Cardiac muscle cell (in vitro differentiated cells and primary cell): ENCODE results near the gene SLC5A9. TPM values are rescaled to one million over a fixed set of nuclear protein-coding genes. Genes with fewer than 3 reads are reported as not detected.
"Not testable (repeated sequence)": the region's sequence is repeated elsewhere in the genome, so short reads cannot be mapped to it uniquely, and the experiment has no call there.

Source experiments
- DNase-seq, 2 donors: peaks; one replicate each; pipeline versions ENCODE4 v3.0.0 to v3.0.0-alpha.2; 2010 to 2017; ENCODE audit warnings: low read depth in 1 of 2, low spot score in 1 of 2
- H3K27ac ChIP-seq: fragments of 200-600 bp; sonication (generic); 2 replicates; pipeline ENCODE4 v1.5.1; 2016
- H3K27me3 ChIP-seq: fragments of 200-600 bp; sonication (generic); 2 replicates; pipeline ENCODE4 v1.6.0; 2016; ENCODE audit warnings: control low read depth
- H3K36me3 ChIP-seq: fragments of 200-600 bp; sonication (generic); 2 replicates; pipeline ENCODE4 v1.5.1; 2016; ENCODE audit warnings: control low read depth
- H3K4me1 ChIP-seq: fragments of 200-600 bp; sonication (generic); 2 replicates; pipeline ENCODE4 v1.8.1; 2017; ENCODE audit warnings: low read depth, mild to moderate bottlenecking, mixed run types
- H3K4me3 ChIP-seq: fragments of 200-600 bp; sonication (generic); 2 replicates; pipeline ENCODE4 v1.5.1; 2016; ENCODE audit warnings: mild to moderate bottlenecking
- H3K9me3 ChIP-seq: fragments of 200-600 bp; sonication (generic); 2 replicates; pipeline ENCODE4 v1.5.1; 2017; ENCODE audit warnings: low read depth, mild to moderate bottlenecking, control low read depth
- CTCF ChIP-seq: IDR thresholded peaks from 2 replicates; pipeline ENCODE4 v1.5.1; 2012; ENCODE audit warnings: low read depth, mild to moderate bottlenecking, low read length
- polyA plus RNA-seq: library from polyadenylated mRNA; unstranded; fragments of >200 nt; fragmentation: Nextera tagmentation; extraction: Ambion mirVana; gene quantifications from 2 replicates; pipeline ENCODE4 v1.2.1, GENCODE V29; 2016
- total RNA-seq: library from RNA; depleted of rRNA; stranded (reverse); fragments of >200 nt; gene quantifications from 2 replicates; pipeline ENCODE4 v1.2.3, GENCODE V29; 2016

The SLC5A9 gene
- total and polyA plus RNA-seq, 2 experiments from 2014 or later = 0.07 to 0.83 TPM

GRCh38 chr1:48284696-48285420, 62.3 kb downstream of the SLC5A9 start:
- not testable (repeated sequence) for H3K27ac ChIP-seq, H3K9me3 ChIP-seq, DNase-seq, H3K4me1 ChIP-seq, H3K4me3 ChIP-seq, H3K36me3 ChIP-seq, H3K27me3 ChIP-seq

- H3K27ac ChIP-seq = no peak overlapping the region
- H3K4me1 ChIP-seq = no peaks in the 10 kb centered on the region
- H3K27me3 ChIP-seq = no peaks in the 10 kb centered on the region
- H3K9me3 ChIP-seq = no peaks in the 10 kb centered on the region
- H3K36me3 ChIP-seq = no peaks in the 10 kb centered on the region
- H3K4me3 ChIP-seq = no peak overlapping the region
- TF ChIP-seq CTCF = no peak
- no peak for DNase-seq
These were observed 63.0 kb downstream of the SLC5A9 start for GRCh38 chr1:48285525-48285924.

GRCh38 chr1:48291421-48291820, 68.9 kb downstream of the SLC5A9 start:
- TF ChIP-seq CTCF = no peak
- Histone ChIP-seq H3K36me3 (no peaks in the 10 kb centered on the region), H3K4me3 (no peak overlapping the region), H3K4me1 (no peaks in the 10 kb centered on the region), H3K27me3 (no peaks in the 10 kb centered on the region), H3K27ac (no peak overlapping the region), H3K9me3 (no peaks in the 10 kb centered on the region)
- DNase-seq = no peak

GRCh38 chr1:48292706-48293105, 70.2 kb downstream of the SLC5A9 start:
- no peak for TF ChIP-seq CTCF
- Histone ChIP-seq H3K9me3 (no peaks in the 10 kb centered on the region), H3K27me3 (no peaks in the 10 kb centered on the region), H3K4me3 (no peak overlapping the region), H3K27ac (no peak overlapping the region), H3K36me3 (no peaks in the 10 kb centered on the region), H3K4me1 (no peaks in the 10 kb centered on the region)
- no peak for DNase-seq

GRCh38 chr1:48294094-48294493, 71.6 kb downstream of the SLC5A9 start:
- DNase-seq, H3K27ac ChIP-seq, H3K9me3 ChIP-seq: not testable (repeated sequence)

GRCh38 chr1:48294656-48295055, 72.1 kb downstream of the SLC5A9 start:
- no peak overlapping the region for H3K27ac ChIP-seq
- DNase-seq = no peak
- no peak for TF ChIP-seq CTCF

More at GRCh38 chr1:48294094-48294493, 71.6 kb downstream of the SLC5A9 start:
- H3K4me1 ChIP-seq, H3K27me3 ChIP-seq, H3K36me3 ChIP-seq, H3K4me3 ChIP-seq: not testable (repeated sequence)

More at GRCh38 chr1:48294656-48295055, 72.1 kb downstream of the SLC5A9 start:
- Histone ChIP-seq H3K4me3 (no peak overlapping the region), H3K4me1 (no peaks in the 10 kb centered on the region), H3K36me3 (no peaks in the 10 kb centered on the region), H3K9me3 (no peaks in the 10 kb centered on the region), H3K27me3 (no peaks in the 10 kb centered on the region)

Other genes starting within 250 kb of the SLC5A9 start
- 0.60 and 1.2 TPM in 2 replicates for gene TRABD2B, start 225.3 kb upstream of the SLC5A9 start, total RNA-seq
- 0.10 and 0.82 TPM in 2 replicates for gene TRABD2B, start 225.3 kb upstream of the SLC5A9 start, polyA plus RNA-seq
- gene SPATA6, start 249.5 kb downstream of the SLC5A9 start, total RNA-seq = 3.6 and 7.4 TPM in 2 replicates
- 7.6 and 8.8 TPM in 2 replicates for gene SPATA6, start 249.5 kb downstream of the SLC5A9 start, polyA plus RNA-seq